Measurements from ENCODE around the gene ELANE.
"Not testable (repeated sequence)": the region's sequence is repeated elsewhere in the genome, so short reads cannot be mapped to it uniquely, and the experiment has no call there.

Gene ELANE

DNA sequence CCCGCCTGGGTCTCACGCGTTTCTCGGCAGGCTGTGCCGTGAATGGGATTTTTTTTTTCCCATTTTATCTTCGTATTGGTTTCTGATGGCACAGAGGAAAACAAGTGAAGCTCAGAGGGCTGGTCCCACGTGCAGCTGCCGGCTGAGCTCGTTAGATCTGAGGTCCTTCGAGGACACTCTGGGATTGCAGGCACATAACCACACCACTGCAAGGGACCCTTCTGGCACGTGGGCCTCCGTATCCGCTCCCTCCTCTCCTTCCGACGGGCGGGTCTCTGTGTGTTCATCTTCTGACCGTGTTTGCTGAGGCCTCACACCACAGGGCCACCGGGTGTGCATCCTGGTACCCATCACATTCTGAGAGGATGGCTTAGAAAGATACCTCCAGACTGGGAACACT lies 24.0 kb downstream of the ELANE start:
- Histone ChIP-seq H3K9me2 (ENCODE audit: low read depth, low read length) (no peaks in the 10 kb centered on the region), H3F3A (ENCODE audit: insufficient read depth, low read length) (no peaks in the 10 kb centered on the region), H3K4me2 (ENCODE audit: low read length) (no peak overlapping the region), H2AFZ (ENCODE audit: low read length) (no peak overlapping the region), H3K4me3 (ENCODE audit: low read depth, low read length, poor library complexity, severe bottlenecking) (no peak overlapping the region), H3K4me1 (ENCODE audit: insufficient read depth, low read length, severe bottlenecking) (peaks cover 17% of the 10 kb centered on the region), H3K27me3 (ENCODE audit: insufficient read depth, low read length) (no peaks in the 10 kb centered on the region), H4K20me1 (ENCODE audit: insufficient read depth, low read length) (no peaks in the 10 kb centered on the region), H3K27ac (ENCODE audit: low read depth, low read length, poor library complexity, severe bottlenecking) (no peak overlapping the region), H3K36me3 (ENCODE audit: insufficient read depth, low read length) (peaks cover 5% of the 10 kb centered on the region), H3K9ac (ENCODE audit: low read length) (no peak overlapping the region), H3K79me2 (ENCODE audit: insufficient read depth, low read length) (no peaks in the 10 kb centered on the region), H3K9me3 (ENCODE audit: low read length) (no peaks in the 10 kb centered on the region)
- TF ChIP-seq EZH2 (IDR thresholded peaks at IDR 0.05; ENCODE audit: borderline replicate concordance, low read length): no peak
- TF ChIP-seq CTCF (IDR thresholded peaks at IDR 0.05; ENCODE audit: low read length): no peak

GRCh38 chr19:876780-877314 lies 24.7 kb downstream of the ELANE start:
- TF ChIP-seq CTCF (IDR thresholded peaks at IDR 0.05; ENCODE audit: low read length): no peak
- TF ChIP-seq EZH2 (IDR thresholded peaks at IDR 0.05; ENCODE audit: borderline replicate concordance, low read length): no peak
- no peak overlapping the region for H2AFZ ChIP-seq (ENCODE audit: low read length)
- peaks cover 9% of the 10 kb centered on the region for H3K36me3 ChIP-seq (ENCODE audit: insufficient read depth, low read length)
- H3F3A ChIP-seq (ENCODE audit: insufficient read depth, low read length): no peaks in the 10 kb centered on the region
- no peaks in the 10 kb centered on the region for H3K9me2 ChIP-seq (ENCODE audit: low read depth, low read length)
- H3K9ac ChIP-seq (ENCODE audit: low read length): no peak overlapping the region
- no peak overlapping the region for H3K4me3 ChIP-seq (ENCODE audit: low read depth, low read length, poor library complexity, severe bottlenecking)
- no peak overlapping the region for H3K27ac ChIP-seq (ENCODE audit: low read depth, low read length, poor library complexity, severe bottlenecking)
- no peaks in the 10 kb centered on the region for H3K27me3 ChIP-seq (ENCODE audit: insufficient read depth, low read length)
- peaks cover 16% of the 10 kb centered on the region for H3K4me1 ChIP-seq (ENCODE audit: insufficient read depth, low read length, severe bottlenecking)
- no peak overlapping the region for H3K4me2 ChIP-seq (ENCODE audit: low read length)
- no peaks in the 10 kb centered on the region for H4K20me1 ChIP-seq (ENCODE audit: insufficient read depth, low read length)
- no peaks in the 10 kb centered on the region for H3K9me3 ChIP-seq (ENCODE audit: low read length)
- H3K79me2 ChIP-seq (ENCODE audit: insufficient read depth, low read length): no peaks in the 10 kb centered on the region

- not testable (repeated sequence) for H3K27ac ChIP-seq (ENCODE audit: low read depth, low read length, poor library complexity, severe bottlenecking); H3K9ac ChIP-seq (ENCODE audit: low read length); H3F3A ChIP-seq (ENCODE audit: insufficient read depth, low read length); H3K9me3 ChIP-seq (ENCODE audit: low read length); H3K9me2 ChIP-seq (ENCODE audit: low read depth, low read length); H3K4me2 ChIP-seq (ENCODE audit: low read length); H3K27me3 ChIP-seq (ENCODE audit: insufficient read depth, low read length); H3K4me3 ChIP-seq (ENCODE audit: low read depth, low read length, poor library complexity, severe bottlenecking); H3K79me2 ChIP-seq (ENCODE audit: insufficient read depth, low read length); H2AFZ ChIP-seq (ENCODE audit: low read length); H4K20me1 ChIP-seq (ENCODE audit: insufficient read depth, low read length); H3K4me1 ChIP-seq (ENCODE audit: insufficient read depth, low read length, severe bottlenecking)
- peaks cover 20% of the 10 kb centered on the region for H3K36me3 ChIP-seq (ENCODE audit: insufficient read depth, low read length)
These were observed 26.0 kb downstream of the ELANE start for GRCh38 chr19:877992-878660.

DNA sequence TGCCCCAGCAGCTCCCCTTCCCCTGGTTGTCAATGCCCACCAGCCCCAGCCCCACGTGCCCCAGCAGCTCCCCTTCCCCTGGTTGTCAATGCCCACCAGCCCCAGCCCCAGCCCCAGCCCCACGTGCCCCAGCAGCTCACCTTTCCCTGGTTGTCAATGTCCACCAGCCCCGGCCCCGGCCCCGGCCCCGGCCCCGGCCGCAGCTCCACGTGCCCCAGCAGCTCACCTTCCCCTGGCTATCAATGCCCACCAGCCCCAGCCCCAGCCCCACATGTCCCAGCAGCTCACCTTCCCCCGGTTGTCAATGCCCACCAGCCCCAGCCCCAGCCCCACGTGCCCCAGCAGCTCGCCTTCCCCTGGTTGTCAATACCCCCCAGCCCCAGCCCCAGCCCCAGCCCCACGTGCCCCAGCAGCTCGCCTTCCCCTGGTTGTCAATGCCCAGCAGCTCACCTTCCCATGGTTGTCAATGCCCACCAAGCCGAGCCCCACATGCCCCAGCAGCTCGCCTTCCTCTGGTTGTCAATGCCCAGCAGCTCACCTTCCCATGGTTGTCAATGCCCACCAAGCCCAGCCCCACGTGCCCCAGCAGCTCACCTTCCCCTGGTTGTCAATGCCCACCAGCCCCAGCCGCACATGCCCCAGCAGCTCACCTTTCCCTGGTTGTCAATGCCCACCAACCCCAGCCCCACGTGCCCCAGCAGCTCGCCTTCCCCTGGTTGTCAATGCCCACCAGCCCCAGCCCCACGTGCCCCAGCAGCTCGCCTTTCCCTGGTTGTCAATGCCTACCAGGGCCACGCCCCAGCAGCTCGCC lies 26.9 kb downstream of the ELANE start:
- H3K79me2 ChIP-seq (ENCODE audit: insufficient read depth, low read length); H2AFZ ChIP-seq (ENCODE audit: low read length); H3F3A ChIP-seq (ENCODE audit: insufficient read depth, low read length); H3K4me2 ChIP-seq (ENCODE audit: low read length); H3K4me3 ChIP-seq (ENCODE audit: low read depth, low read length, poor library complexity, severe bottlenecking); H3K9me2 ChIP-seq (ENCODE audit: low read depth, low read length); H3K4me1 ChIP-seq (ENCODE audit: insufficient read depth, low read length, severe bottlenecking); H3K9me3 ChIP-seq (ENCODE audit: low read length); H3K27me3 ChIP-seq (ENCODE audit: insufficient read depth, low read length); H3K9ac ChIP-seq (ENCODE audit: low read length); H4K20me1 ChIP-seq (ENCODE audit: insufficient read depth, low read length); H3K27ac ChIP-seq (ENCODE audit: low read depth, low read length, poor library complexity, severe bottlenecking): not testable (repeated sequence)
- peaks cover 27% of the 10 kb centered on the region for H3K36me3 ChIP-seq (ENCODE audit: insufficient read depth, low read length)
